ENCODE data around the gene SNX9. TPM values are rescaled to one million over a fixed set of nuclear protein-coding genes. Genes with fewer than 3 reads are reported as not detected.
A peak's percentile ranks its signal among the peaks of the same experiment; 100 is the strongest.
"Not testable (repeated sequence)": the region's sequence is repeated elsewhere in the genome, so short reads cannot be mapped to it uniquely, and the experiment has no call there.

The SNX9 gene
- polyA plus RNA-seq, 1 donor (not counting 4 experiments of a cell fraction or from before 2014, with no cell fraction given): 37.8 TPM

DNA sequence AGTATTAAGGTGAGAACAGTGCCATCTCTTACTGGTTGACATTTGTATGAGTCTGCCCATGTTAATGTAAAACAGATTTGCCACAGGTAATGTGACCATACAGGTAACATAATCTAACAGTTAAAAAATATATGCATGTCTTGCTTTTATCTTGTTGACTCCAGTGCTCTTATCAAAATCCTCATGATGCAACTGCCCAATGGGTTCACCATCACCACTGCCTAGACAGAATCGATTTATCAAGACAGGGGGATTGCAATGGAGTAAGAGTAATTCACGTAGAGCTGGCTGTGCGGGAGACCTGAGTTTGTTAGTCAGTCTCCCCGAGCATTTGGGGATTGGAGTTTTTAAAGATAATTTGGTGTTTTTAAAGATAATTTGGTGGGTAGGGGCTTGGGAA is 19.2 kb downstream of the SNX9 start:
- no peaks in the 10 kb centered on the region for H3K36me3 ChIP-seq (ENCODE audit: control insufficient read depth in 2 of 2, extremely low read depth in 1 of 2, insufficient read depth in 2 of 2, low read length in 2 of 2)
- H3K4me2 ChIP-seq (ENCODE audit: control insufficient read depth, extremely low read depth, insufficient read depth, low read depth, low read length): no peak overlapping the region
- H3K27ac ChIP-seq (ENCODE audit: control insufficient read depth, insufficient read depth, low read length): peak overlapping the region; percentile 18
- DNase-seq (ENCODE audit: low read depth, low spot score) (no peak), FAIRE-seq (no peak)
- dilution Hi-C loops (cut with MboI; ENCODE audit: extremely low pct_ligation_motif_present, low sequenced_read_pairs): no loop called here
- no peak overlapping the region for H3K4me3 ChIP-seq (ENCODE audit: control insufficient read depth in 2 of 3, extremely low read depth in 1 of 3, insufficient read depth in 2 of 3, low read depth in 1 of 3, low read length in 3 of 3)
- no peaks in the 10 kb centered on the region for H3K9me3 ChIP-seq (ENCODE audit: control insufficient read depth, low read depth, low read length)
- H4K20me1 ChIP-seq (ENCODE audit: control insufficient read depth, extremely low read depth, insufficient read depth, low read length): no peaks in the 10 kb centered on the region
- H3K79me2 ChIP-seq (ENCODE audit: control insufficient read depth, insufficient read depth, low read length): peaks cover 96% of the 10 kb centered on the region
- H3K27me3 ChIP-seq (ENCODE audit: control insufficient read depth, extremely low read depth, insufficient read depth, low read length): no peaks in the 10 kb centered on the region
- H3K9me1 ChIP-seq (ENCODE audit: control insufficient read depth, extremely low read depth, insufficient read depth, low read length): no peaks in the 10 kb centered on the region
- TF ChIP-seq, protein P1, sequence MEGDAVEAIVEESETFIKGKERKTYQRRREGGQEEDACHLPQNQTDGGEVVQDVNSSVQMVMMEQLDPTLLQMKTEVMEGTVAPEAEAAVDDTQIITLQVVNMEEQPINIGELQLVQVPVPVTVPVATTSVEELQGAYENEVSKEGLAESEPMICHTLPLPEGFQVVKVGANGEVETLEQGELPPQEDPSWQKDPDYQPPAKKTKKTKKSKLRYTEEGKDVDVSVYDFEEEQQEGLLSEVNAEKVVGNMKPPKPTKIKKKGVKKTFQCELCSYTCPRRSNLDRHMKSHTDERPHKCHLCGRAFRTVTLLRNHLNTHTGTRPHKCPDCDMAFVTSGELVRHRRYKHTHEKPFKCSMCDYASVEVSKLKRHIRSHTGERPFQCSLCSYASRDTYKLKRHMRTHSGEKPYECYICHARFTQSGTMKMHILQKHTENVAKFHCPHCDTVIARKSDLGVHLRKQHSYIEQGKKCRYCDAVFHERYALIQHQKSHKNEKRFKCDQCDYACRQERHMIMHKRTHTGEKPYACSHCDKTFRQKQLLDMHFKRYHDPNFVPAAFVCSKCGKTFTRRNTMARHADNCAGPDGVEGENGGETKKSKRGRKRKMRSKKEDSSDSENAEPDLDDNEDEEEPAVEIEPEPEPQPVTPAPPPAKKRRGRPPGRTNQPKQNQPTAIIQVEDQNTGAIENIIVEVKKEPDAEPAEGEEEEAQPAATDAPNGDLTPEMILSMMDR (optimal IDR thresholded peaks at IDR 0.05 in 1 of 3, IDR thresholded peaks at IDR 0.05 in 1 of 3, conservative IDR thresholded peaks at IDR 0.05 in 1 of 3; ENCODE audit: extremely low read depth in 1 of 3, insufficient read depth in 2 of 3, low read length in 3 of 3): no peak
- TF ChIP-seq EZH2 (IDR thresholded peaks at IDR 0.05; ENCODE audit: low read length): no peak
- no peak overlapping the region for H2AFZ ChIP-seq (ENCODE audit: control insufficient read depth, low read length)
- no peak overlapping the region for H3K9ac ChIP-seq (ENCODE audit: control insufficient read depth, extremely low read depth, insufficient read depth, low read length)
- H3K4me1 ChIP-seq (ENCODE audit: control insufficient read depth, extremely low read depth, insufficient read depth, low read length): peaks cover 77% of the 10 kb centered on the region

DNA sequence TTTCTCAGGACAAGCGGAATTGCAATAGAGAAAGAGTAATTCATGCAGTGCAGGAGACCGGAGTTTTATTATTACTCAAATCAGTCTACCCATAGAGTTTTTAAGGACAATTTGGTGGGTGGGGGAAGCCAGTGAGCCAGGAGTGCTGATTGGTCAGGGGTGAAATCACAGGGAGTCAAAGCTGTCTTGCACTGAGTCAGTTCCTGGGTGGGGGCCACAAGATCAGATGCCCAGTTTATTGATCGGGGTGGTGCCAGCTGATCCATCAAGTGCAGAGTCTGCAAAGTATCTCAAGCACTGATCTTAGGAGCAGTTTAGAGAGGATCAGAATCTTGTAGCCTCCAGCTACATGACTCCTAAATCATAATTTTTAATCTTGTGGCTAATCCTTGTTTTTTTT is 21.1 kb downstream of the SNX9 start:
- H2AFZ ChIP-seq (ENCODE audit: control insufficient read depth, low read length); DNase-seq (ENCODE audit: low read depth, low spot score); H3K9ac ChIP-seq (ENCODE audit: control insufficient read depth, extremely low read depth, insufficient read depth, low read length); FAIRE-seq; dilution Hi-C loops (cut with MboI; ENCODE audit: extremely low pct_ligation_motif_present, low sequenced_read_pairs); H3K4me3 ChIP-seq (ENCODE audit: control insufficient read depth in 2 of 3, extremely low read depth in 1 of 3, insufficient read depth in 2 of 3, low read depth in 1 of 3, low read length in 3 of 3); H3K9me3 ChIP-seq (ENCODE audit: control insufficient read depth, low read depth, low read length); H3K4me2 ChIP-seq (ENCODE audit: control insufficient read depth, extremely low read depth, insufficient read depth, low read depth, low read length); H3K27me3 ChIP-seq (ENCODE audit: control insufficient read depth, extremely low read depth, insufficient read depth, low read length); H3K36me3 ChIP-seq (ENCODE audit: control insufficient read depth in 2 of 2, extremely low read depth in 1 of 2, insufficient read depth in 2 of 2, low read length in 2 of 2); H4K20me1 ChIP-seq (ENCODE audit: control insufficient read depth, extremely low read depth, insufficient read depth, low read length); H3K27ac ChIP-seq (ENCODE audit: control insufficient read depth, insufficient read depth, low read length); H3K9me1 ChIP-seq (ENCODE audit: control insufficient read depth, extremely low read depth, insufficient read depth, low read length): not testable (repeated sequence)
- Histone ChIP-seq H3K4me1 (ENCODE audit: control insufficient read depth, extremely low read depth, insufficient read depth, low read length) (peaks cover 67% of the 10 kb centered on the region), H3K79me2 (ENCODE audit: control insufficient read depth, insufficient read depth, low read length) (peaks cover 99% of the 10 kb centered on the region)
